K562 (cell line): Measurements from ENCODE around the gene GSK3B. TPM values are rescaled to one million over a fixed set of nuclear protein-coding genes. Genes with fewer than 3 reads are reported as not detected.

Source experiments
- ATAC-seq: fragments of 200-7000 bp; cut with Tn5 transposase; 3 replicates; pipeline ENCODE4 v1.9.1; 2020; ENCODE audit warnings: moderate library complexity
- BruUV-seq: library from RNA; stranded (reverse); fragments of 400-500 nt; replicated peaks from 2 replicates; lab custom pipeline; 2021; lab: Mats Ljungman, UMichigan
- CTCF ChIA-PET: fragments of 300-600 bp; formaldehyde crosslinking; extraction: SDS; loops from one replicate; lab custom pipeline; 2021; ENCODE audit warnings: low intra/inter-chr PET ratio; lab: Yijun Ruan, JAX
- POLR2A ChIA-PET: fragments of 300-600, 350-650 bp; sonication (Branson Sonifier 250); formaldehyde crosslinking; extraction: SDS; loops from one replicate; lab custom pipeline; 2021; ENCODE audit warnings: antibody characterized with exemption, inconsistent platforms; lab: Yijun Ruan, JAX
- DNase-seq, 4 experiments: peaks; one replicate each; pipeline versions ENCODE4 v3.0.0 to v3.0.0-alpha.2; 2011 to 2018; ENCODE audit warnings: low spot score in 3 of 4, mixed read lengths in 3 of 4; ENCODE audit errors: extremely low read depth in 1 of 4
- FAIRE-seq: peaks from 2 replicates; lab custom pipeline; 2011; peaks lifted over from hg19 to GRCh38; lab: Jason Lieb, UNC
- H2AFZ ChIP-seq: 2 replicates; pipeline ENCODE4 v1.6.0; 2011; ENCODE audit warnings: low read depth, low read length, control low read depth, inconsistent platforms
- H3K27ac ChIP-seq: fragments of 200-600 bp; 3 replicates; pipeline ENCODE4 v1.8.0; 2011; ENCODE audit warnings: low read depth, mild to moderate bottlenecking, control low read depth, inconsistent platforms, low read length, moderate library complexity, mixed read lengths; ENCODE audit errors: extremely low read depth
- H3K27me3 ChIP-seq, 2 experiments: fragments of 300-600 bp in 1 of 2; 2 replicates in 1 of 2; 3 replicates in 1 of 2; pipeline versions ENCODE4 v1.6.0 to v1.8.0; 2011; ENCODE audit warnings: inconsistent platforms in 2 of 2, low read length in 2 of 2, mild to moderate bottlenecking in 1 of 2, mixed read lengths in 1 of 2, moderate library complexity in 1 of 2; ENCODE audit not compliant: control insufficient read depth in 2 of 2, insufficient read depth in 2 of 2
- H3K36me3 ChIP-seq: fragments of 300-600 bp; 3 replicates; pipeline ENCODE4 v1.8.0; 2011; ENCODE audit warnings: mild to moderate bottlenecking, low read length, inconsistent platforms; ENCODE audit not compliant: control insufficient read depth, insufficient read depth
- H3K4me1 ChIP-seq, 2 experiments: fragments of 200-600 bp in 1 of 2; replicated peaks in 1 of 2; 2 replicates in 1 of 2; 3 replicates in 1 of 2; pipeline versions ENCODE4 v1.5.1 to v1.8.0; 2011; ENCODE audit warnings: inconsistent platforms in 2 of 2, low read length in 2 of 2, mild to moderate bottlenecking in 1 of 2, mixed read lengths in 1 of 2, moderate library complexity in 1 of 2; ENCODE audit not compliant: control insufficient read depth in 2 of 2, insufficient read depth in 2 of 2
- H3K4me2 ChIP-seq: 2 replicates; pipeline ENCODE4 v1.6.1; 2011; ENCODE audit warnings: low read length, control low read depth, inconsistent platforms, mixed read lengths; ENCODE audit not compliant: insufficient read depth
- H3K4me3 ChIP-seq: fragments of 200-600 bp; sonication (generic), shearing (Covaris generic); 2 replicates; pipeline ENCODE4 v1.5.1; 2016; ENCODE audit warnings: control low read depth, inconsistent platforms
- H3K79me2 ChIP-seq: fragments of 200-600 bp; 3 replicates; pipeline ENCODE4 v1.8.0; 2011; ENCODE audit warnings: low read length, inconsistent platforms; ENCODE audit not compliant: control insufficient read depth, insufficient read depth
- H3K9ac ChIP-seq, 2 experiments: 2 replicates each; pipeline versions ENCODE4 v1.6.0 to v1.6.1; 2011; ENCODE audit warnings: low read depth in 2 of 2, low read length in 2 of 2, control low read depth in 1 of 2, inconsistent platforms in 1 of 2, mild to moderate bottlenecking in 1 of 2, mixed read lengths in 1 of 2; ENCODE audit not compliant: insufficient read depth in 1 of 2
- H3K9me1 ChIP-seq: one replicate; pipeline ENCODE4 v1.6.0; 2011; ENCODE audit warnings: inconsistent platforms, mild to moderate bottlenecking, low read length, moderate library complexity; ENCODE audit not compliant: control insufficient read depth, insufficient read depth
- H3K9me3 ChIP-seq: replicated peaks from 2 replicates; pipeline ENCODE4 v1.5.1; 2011; ENCODE audit warnings: low read depth, low read length, inconsistent platforms; ENCODE audit not compliant: control insufficient read depth, insufficient read depth
- H4K20me1 ChIP-seq: replicated peaks from 2 replicates; pipeline ENCODE4 v1.6.1; 2011; ENCODE audit warnings: low read length, inconsistent platforms, mixed read lengths; ENCODE audit not compliant: control insufficient read depth, insufficient read depth
- CGGBP1 ChIP-seq: fragments of 250-450 bp; sonication (Bioruptor Pico); IDR thresholded peaks from 2 replicates; pipeline ENCODE4 v1.9.0; 2021; ENCODE audit warnings: mild to moderate bottlenecking
- ELK1 ChIP-seq: sonication (generic); formaldehyde crosslinking; IDR thresholded peaks from 2 replicates; pipeline ENCODE4 v1.8.1; 2022; ENCODE audit warnings: missing genetic modification reagents
- LARP7 ChIP-seq: fragments of 450-650 bp; IDR thresholded peaks from 2 replicates; pipeline ENCODE4 v1.6.1; 2016
- NR3C1 ChIP-seq: sonication (generic); formaldehyde crosslinking; IDR thresholded peaks from 2 replicates; pipeline ENCODE4 v1.8.1; 2022; ENCODE audit warnings: missing genetic modification reagents
- PPARD ChIP-seq: fragments of 250-450 bp; sonication (Bioruptor Pico); IDR thresholded peaks from 2 replicates; pipeline ENCODE4 v1.8.0; 2022; ENCODE audit warnings: inconsistent platforms, mild to moderate bottlenecking, moderate library complexity
- SIN3A ChIP-seq, 2 experiments: fragments of 150-350 bp in 1 of 2; IDR thresholded peaks; 2 replicates each; pipeline ENCODE4 v1.6.1; 2011 to 2016; ENCODE audit warnings: borderline replicate concordance in 2 of 2, low read depth in 2 of 2, low read length in 2 of 2, mild to moderate bottlenecking in 2 of 2, moderate library complexity in 2 of 2; ENCODE audit not compliant: control insufficient read depth in 1 of 2
- SIX5 ChIP-seq, 2 experiments: IDR thresholded peaks; 2 replicates each; pipeline ENCODE4 v1.6.1; 2011; ENCODE audit warnings: low read length in 2 of 2, borderline replicate concordance in 1 of 2, low read depth in 1 of 2, mild to moderate bottlenecking in 1 of 2, moderate library complexity in 1 of 2; ENCODE audit not compliant: insufficient read depth in 1 of 2
- YBX1 ChIP-seq: fragments of 450-650 bp; IDR thresholded peaks from 2 replicates; pipeline ENCODE4 v1.7.1; 2016; ENCODE audit warnings: mild to moderate bottlenecking
- ZEB2 ChIP-seq: fragments of 450-650 bp; IDR thresholded peaks from 2 replicates; pipeline ENCODE4 v1.6.1; 2016
- ZNF146 ChIP-seq: IDR thresholded peaks from one replicate; pipeline ENCODE4 v1.6.1; 2018; ENCODE audit warnings: missing compliant biosample characterization; ENCODE audit not compliant: unreplicated experiment
- WGBS: fragments of 100-300 bp; shearing (Covaris generic); methylation state at CpG from one replicate; pipeline ENCODE4 v1.1.6; 2016; ENCODE audit warnings: low coverage, mixed read lengths; ENCODE audit not compliant: insufficient coverage; ENCODE audit errors: missing lambda C conversion rate; 5-methylcytosine and 5-hydroxymethylcytosine counted together
- in situ Hi-C: fragments of 300-500 bp; cut with MboI; formaldehyde crosslinking; loops from 4 replicates; pipeline ENCODE4 v1.15.0; 2018; ENCODE audit warnings: inconsistent platforms, mixed read lengths
- intact Hi-C: fragments of 100-400 bp; cut with micrococcal nuclease; formaldehyde crosslinking; loops from 2 replicates; pipeline ENCODE4 v1.14.2; 2022
- polyA plus RNA-seq, 8 experiments: library from polyadenylated mRNA; depleted of rRNA in 4 of 8; stranded (reverse) in 5 of 8; unstranded in 3 of 8; fragments of >200 nt; fragmentation: Nextera tagmentation in 2 of 8; fragmentation: Illumina TruSeq in 1 of 8; extraction: Ambion mirVana in 2 of 8; extraction: Trizol in 1 of 8; gene quantifications; 2 replicates each; pipeline versions ENCODE4 v1.2.1 to v1.2.3, GENCODE V29; 2011 to 2014; ENCODE audit warnings: inconsistent platforms in 1 of 8, missing spikeins in 1 of 8
- total RNA-seq, 7 experiments: library from RNA; depleted of rRNA in 6 of 7; stranded (reverse); fragments of >200 nt in 6 of 7; fragmentation: Illumina TruSeq in 2 of 7; extraction: Trizol in 2 of 7; gene quantifications; 2 replicates each; pipeline versions ENCODE4 v1.2.1 to v1.2.3, GENCODE V29; 2011 to 2021; ENCODE audit warnings: low replicate concordance in 1 of 7

The GSK3B gene
- total and polyA plus RNA-seq, 9 of the 15 experiments (the other 6 are each of a cell fraction or from before 2014, with no cell fraction given): 4.7 to 25.0 (median 18.7) TPM

- Histone ChIP-seq H3K36me3 (no peaks in the 10 kb centered on the region), H3K4me2 (no peak overlapping the region), H3K9me3 (no peaks in the 10 kb centered on the region), H3K4me1 (peaks cover 0 to 3% of the 10 kb centered on the region in 2 experiments; a peak in 1 of 5 replicates), H3K9ac (no peak overlapping the region), H2AFZ (no peak overlapping the region), H3K27me3 (no peaks in the 10 kb centered on the region), H3K27ac (no peak overlapping the region), H3K79me2 (peaks cover 8% of the 10 kb centered on the region), H3K4me3 (no peak overlapping the region), H3K9me1 (no peaks in the 10 kb centered on the region), H4K20me1 (peaks cover 5% of the 10 kb centered on the region; the same call in 1 of the 2 replicates)
- TF ChIP-seq SIN3A (IDR thresholded peaks at IDR 0.05; ENCODE audit: borderline replicate concordance in 2 of 2, control insufficient read depth in 1 of 2, low read depth in 2 of 2, low read length in 2 of 2): no peak
- no peak for TF ChIP-seq LARP7
- TF ChIP-seq NR3C1: no peak
- no peak for TF ChIP-seq ZEB2
- TF ChIP-seq YBX1: no peak
- TF ChIP-seq CGGBP1 (CRISPR knock-in tag): no peak
- TF ChIP-seq ZNF146 (CRISPR knock-in tag): no peak
- TF ChIP-seq SIX5 (IDR thresholded peaks at IDR 0.05; ENCODE audit: borderline replicate concordance in 1 of 2, insufficient read depth in 1 of 2, low read depth in 1 of 2, low read length in 2 of 2): no peak
- TF ChIP-seq ELK1 (CRISPR knock-in tag): no peak
- no peak for TF ChIP-seq PPARD
- ATAC-seq (no peak), FAIRE-seq (no peak), DNase-seq (no peak)
- intact Hi-C loops (loop anchor here (10.0 kb wide), 1 partner anchor 156 kb away; the partner anchor contains the start of gene GSK3B), in situ Hi-C loops (no loop called here)
- no TSS peak for BruUV-seq
- CTCF ChIA-PET: no interaction called here
- WGBS: 62% methylated on average over 1 of the region's 1 CpG
- POLR2A ChIA-PET: interaction anchor here (1.0 kb wide), 1 partner anchor 8 kb away, joined by 4 read pairs; no protein-coding TSS in a partner anchor
These were observed 155.2 kb downstream of the GSK3B start for GRCh38 chr3:119939077-119939476.
